Motor neuron (in vitro differentiated cells): ENCODE results near the gene MACROD2. TPM values are rescaled to one million over a fixed set of nuclear protein-coding genes. Genes with fewer than 3 reads are reported as not detected.

Source experiments
- ATAC-seq, 8 experiments: fragments of 200-7000 bp; cut with Tn5 transposase; replicated peaks in 6 of 8; 2 replicates each; pipeline ENCODE4 v1.8.0; 2021; ENCODE audit warnings: mild to moderate bottlenecking in 8 of 8, moderate library complexity in 8 of 8
- H3K27ac ChIP-seq, 2 donors: fragments of 250-450 bp; sonication (Bioruptor Pico); 2 replicates each; pipeline ENCODE4 v1.9.0; 2021; ENCODE audit warnings: antibody characterized with exemption in 2 of 2, mild to moderate bottlenecking in 2 of 2, moderate library complexity in 1 of 2
- H3K4me1 ChIP-seq, 2 donors: fragments of 250-450 bp; sonication (Bioruptor Pico); replicated peaks in 1 of 2; 2 replicates each; pipeline ENCODE4 v1.6.1; 2021; ENCODE audit warnings: antibody characterized with exemption in 2 of 2, mild to moderate bottlenecking in 2 of 2, moderate library complexity in 1 of 2
- H3K4me3 ChIP-seq, 5 donors: fragments of 250-450 bp; sonication (Bioruptor Pico); 2 replicates each; pipeline ENCODE4 v1.9.0; 2021; ENCODE audit warnings: antibody characterized with exemption in 5 of 5, mild to moderate bottlenecking in 5 of 5, moderate library complexity in 4 of 5
- WGBS, 10 experiments: fragments of 450-650 bp; shearing (Covaris generic); methylation state at CpG; one replicate each; pipeline ENCODE4 v1.0.0; 2022; 5-methylcytosine and 5-hydroxymethylcytosine counted together
- in situ Hi-C, 9 experiments: fragments of 400-800 bp; cut with MboI; loops; one replicate each; pipeline ENCODE4 v1.15.0; 2021; ENCODE audit warnings: low sequenced_read_pairs in 9 of 9, low pct_unique_long_range_greater_than_20kb in 2 of 9; ENCODE audit not compliant: unreplicated experiment in 9 of 9
- total RNA-seq, 8 experiments: library from RNA; unstranded; fragments of 300-600 nt; gene quantifications; 2 replicates each; pipeline versions ENCODE4 v1.2.3 to v1.2.4, GENCODE V29; 2022

The MACROD2 gene
- total RNA-seq, 8 experiments from 2014 or later, result 4.3 to 24.9 (median 10.4) TPM

- no peak overlapping the region for H3K27ac ChIP-seq
- H3K4me1 ChIP-seq, result no peaks in the 10 kb centered on the region
- H3K4me3 ChIP-seq, result no peak overlapping the region
- ATAC-seq, result no peak
- in situ Hi-C loops, result loop anchor here in 4 of 9 experiments (25.0 kb wide), 1 partner anchor 253 kb away; no protein-coding TSS in a partner anchor
- WGBS, 10 experiments, result 53 to 100% (median 86%) methylated on average over 1 to 5 of the region's 5 CpGs
Observed at GRCh38 chr20:14064921-14065320, 69.6 kb downstream of the MACROD2 start.

DNA sequence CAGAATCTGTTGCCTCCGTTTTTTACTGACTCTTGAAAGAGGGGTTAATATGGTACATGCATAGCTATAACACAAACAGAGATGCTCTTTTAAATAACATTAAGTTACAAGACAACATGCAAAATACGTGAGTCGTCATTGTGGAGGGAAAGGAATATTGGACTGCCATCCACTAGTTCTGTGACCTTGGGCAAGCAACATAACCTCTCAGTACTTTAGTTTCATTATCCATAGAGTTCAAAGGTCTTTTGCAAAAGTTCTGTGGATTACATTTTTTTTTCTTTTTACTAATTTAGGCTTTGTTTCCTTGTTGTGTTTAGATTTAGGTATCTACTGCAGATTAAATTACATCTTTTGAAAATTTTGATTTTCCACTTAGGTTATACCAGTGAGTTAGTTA lies 70.5 kb downstream of the MACROD2 start:
- no peaks in the 10 kb centered on the region for H3K4me1 ChIP-seq
- ATAC-seq, result no peak
- no peak overlapping the region for H3K4me3 ChIP-seq
- 67 to 100% (median 88%) methylated on average over 1 to 3 of the region's 3 CpGs for WGBS, 10 experiments
- no peak overlapping the region for H3K27ac ChIP-seq
- in situ Hi-C loops, result loop anchor here in 4 of 9 experiments (25.0 kb wide), 1 partner anchor 253 kb away; no protein-coding TSS in a partner anchor

GRCh38 chr20:14067603-14068002 lies 72.3 kb downstream of the MACROD2 start:
- no peak overlapping the region for H3K4me3 ChIP-seq
- no peaks in the 10 kb centered on the region for H3K4me1 ChIP-seq
- ATAC-seq, result peak in 5 of 8 experiments; percentile 24 to 89 (median 87)
- no peak overlapping the region for H3K27ac ChIP-seq
- in situ Hi-C loops, result loop anchor here in 4 of 9 experiments (25.0 kb wide), 1 partner anchor 255 kb away; no protein-coding TSS in a partner anchor

DNA sequence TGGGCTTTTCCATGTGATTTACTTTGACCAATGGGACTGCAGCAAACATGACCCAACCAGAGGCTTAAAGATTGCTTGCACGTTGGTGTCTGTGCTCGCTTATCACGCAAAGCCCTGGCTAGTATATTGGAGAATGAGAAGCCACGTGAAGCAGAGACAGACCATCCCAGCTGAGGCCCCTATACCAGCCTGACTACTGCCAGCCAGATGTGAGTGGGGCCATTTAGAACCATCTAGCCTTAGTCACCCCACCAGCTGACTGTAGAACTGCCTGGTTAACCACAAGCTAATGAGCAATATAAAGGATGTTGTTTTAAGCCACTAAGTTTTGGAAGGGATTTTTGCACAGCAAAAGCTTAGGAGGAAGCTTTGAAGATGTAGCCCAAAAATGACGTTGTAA lies 74.5 kb downstream of the MACROD2 start:
- H3K4me1 ChIP-seq, result no peaks in the 10 kb centered on the region
- no peak for ATAC-seq
- WGBS, 10 experiments, result 69 to 100% (median 89%) methylated on average over 2 to 5 of the region's 5 CpGs; no CpG with 5 or more reads in 3 of the 10 experiments
- H3K27ac ChIP-seq, result no peak overlapping the region
- no peak overlapping the region for H3K4me3 ChIP-seq
- in situ Hi-C loops, result loop anchor here in 4 of 9 experiments (25.0 kb wide), 1 partner anchor 257 kb away; no protein-coding TSS in a partner anchor

DNA sequence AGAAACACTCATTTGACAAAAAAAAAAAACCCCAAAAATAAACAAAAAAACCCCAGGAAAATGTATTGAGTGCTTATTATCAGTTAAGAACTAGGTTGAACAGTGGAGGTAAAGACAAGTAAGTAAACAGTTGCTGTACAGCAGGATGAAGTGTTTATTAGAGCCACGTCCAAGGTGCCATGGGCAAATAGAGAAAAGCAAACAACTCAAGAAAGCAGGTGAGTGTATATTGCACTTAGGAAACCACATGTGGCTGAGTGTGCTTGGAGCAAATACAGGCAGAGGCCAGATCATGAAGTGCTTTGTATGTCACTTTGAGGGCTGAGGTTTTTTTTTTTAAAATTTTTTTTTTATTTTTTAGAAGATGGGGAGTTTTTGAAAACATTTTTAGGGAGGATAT lies 98.3 kb downstream of the MACROD2 start:
- in situ Hi-C loops, result no loop called here
- ATAC-seq, result peak in 1 of 8 experiments; percentile 47
- H3K4me3 ChIP-seq, result no peak overlapping the region
- H3K4me1 ChIP-seq, result no peaks in the 10 kb centered on the region
- H3K27ac ChIP-seq, result no peak overlapping the region
- 17 to 83% (median 47%) methylated on average over 1 of the region's 1 CpG; no CpG with 5 or more reads in 2 of the 10 experiments for WGBS, 10 experiments

DNA sequence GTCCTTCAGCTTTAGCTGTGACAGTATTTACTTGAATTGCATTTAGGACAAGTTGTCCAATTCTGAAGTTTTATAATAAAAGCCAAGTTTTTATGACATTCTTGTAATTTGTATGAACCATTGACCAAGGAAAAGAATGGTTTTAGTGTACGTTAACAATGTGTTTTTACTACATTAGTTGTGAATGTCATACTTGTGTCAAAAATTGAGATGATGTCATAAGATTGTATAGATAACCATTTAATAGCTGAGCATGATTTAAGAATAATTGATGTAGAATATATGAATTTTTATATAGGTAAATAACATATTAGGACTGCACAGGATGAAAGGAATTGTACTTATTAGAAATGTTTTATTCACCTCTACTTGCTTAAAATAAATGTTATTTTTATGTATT lies 102.9 kb downstream of the MACROD2 start:
- no peak overlapping the region for H3K27ac ChIP-seq
- WGBS, 10 experiments, result 0 to 100% (median 83%) methylated on average over 1 of the region's 1 CpG; no CpG with 5 or more reads in 1 of the 10 experiments
- in situ Hi-C loops, result no loop called here
- no peak overlapping the region for H3K4me3 ChIP-seq
- no peak for ATAC-seq
- no peaks in the 10 kb centered on the region for H3K4me1 ChIP-seq

DNA sequence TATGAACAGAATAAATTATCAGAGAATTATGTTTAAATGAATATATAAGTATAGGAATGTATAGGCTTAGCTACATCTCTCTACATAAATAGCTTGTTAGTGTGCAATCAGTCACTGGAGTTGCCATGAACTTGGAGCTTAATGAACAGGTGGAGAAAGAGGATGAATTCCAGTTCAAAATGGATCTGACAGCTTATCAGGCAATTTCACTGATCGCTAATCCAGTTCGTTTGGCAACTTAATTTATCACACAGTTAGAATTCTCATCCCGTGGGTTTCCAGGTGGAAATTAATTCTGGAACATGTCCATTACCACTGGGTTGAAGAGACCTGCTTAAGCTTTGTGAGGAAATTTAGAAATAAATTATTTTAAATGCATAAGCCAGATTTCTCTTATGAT lies 118.1 kb downstream of the MACROD2 start:
- peaks cover 0 to 19% of the 10 kb centered on the region in 2 donors for H3K4me1 ChIP-seq
- WGBS, 10 experiments, result 8 to 80% (median 61%) methylated on average over 2 to 3 of the region's 3 CpGs
- in situ Hi-C loops, result no loop called here
- ATAC-seq, result no peak
- no peak overlapping the region for H3K4me3 ChIP-seq
- no peak overlapping the region for H3K27ac ChIP-seq

- 0 to 100% (median 59%) methylated on average over 1 to 3 of the region's 3 CpGs for WGBS, 10 experiments
- in situ Hi-C loops, result no loop called here
Observed at GRCh38 chr20:14114065-14114704, 118.9 kb downstream of the MACROD2 start.

DNA sequence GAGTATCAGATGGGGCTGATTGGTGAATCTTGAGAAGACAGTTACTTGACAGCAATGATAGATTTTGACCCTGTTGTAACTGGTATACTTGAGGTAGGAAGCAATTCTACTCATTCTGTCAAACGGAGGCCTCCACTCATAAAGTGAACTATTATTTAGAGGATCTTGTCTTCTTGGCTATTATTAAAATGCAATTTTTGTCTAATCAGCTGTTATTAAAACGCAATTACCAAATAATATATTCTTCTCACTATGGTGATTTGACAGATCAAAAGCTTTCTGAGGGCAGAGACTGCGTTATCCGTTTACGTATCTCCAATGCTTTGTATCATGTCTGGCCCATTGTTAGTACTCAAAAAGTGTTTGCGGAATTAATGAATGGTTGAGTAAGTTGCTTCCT lies 120.7 kb downstream of the MACROD2 start:
- Histone ChIP-seq H3K4me1 (peaks cover 0 to 19% of the 10 kb centered on the region in 2 donors), H3K4me3 (no peak overlapping the region), H3K27ac (no peak overlapping the region)
- 85 to 100% (median 94%) methylated on average over 1 to 6 of the region's 6 CpGs; no CpG with 5 or more reads in 1 of the 10 experiments for WGBS, 10 experiments
- in situ Hi-C loops, result no loop called here
- ATAC-seq, result no peak

More at GRCh38 chr20:14114065-14114704, 118.9 kb downstream of the MACROD2 start:
- Histone ChIP-seq H3K27ac (no peak overlapping the region), H3K4me3 (no peak overlapping the region), H3K4me1 (peaks cover 0 to 19% of the 10 kb centered on the region in 2 donors)
- peak in 5 of 8 experiments; percentile 11 to 78 (median 57) for ATAC-seq

GRCh38 chr20:14117768-14118167 lies 122.5 kb downstream of the MACROD2 start:
- peak in 3 of 8 experiments; percentile 16 to 49 (median 18) for ATAC-seq
- peaks cover 0 to 19% of the 10 kb centered on the region in 2 donors for H3K4me1 ChIP-seq
- 36 to 100% (median 91%) methylated on average over 1 to 2 of the region's 2 CpGs; no CpG with 5 or more reads in 2 of the 10 experiments for WGBS, 10 experiments
- H3K4me3 ChIP-seq, result no peak overlapping the region
- no peak overlapping the region for H3K27ac ChIP-seq
- in situ Hi-C loops, result no loop called here

GRCh38 chr20:14126856-14127255 lies 131.5 kb downstream of the MACROD2 start:
- in situ Hi-C loops, result no loop called here
- WGBS, 10 experiments, result 6 to 88% (median 59%) methylated on average over 1 to 2 of the region's 2 CpGs; no CpG with 5 or more reads in 2 of the 10 experiments
- ATAC-seq, result peak in 1 of 8 experiments; percentile 47
- no peak overlapping the region for H3K27ac ChIP-seq
- no peaks in the 10 kb centered on the region for H3K4me1 ChIP-seq
- H3K4me3 ChIP-seq, result no peak overlapping the region

DNA sequence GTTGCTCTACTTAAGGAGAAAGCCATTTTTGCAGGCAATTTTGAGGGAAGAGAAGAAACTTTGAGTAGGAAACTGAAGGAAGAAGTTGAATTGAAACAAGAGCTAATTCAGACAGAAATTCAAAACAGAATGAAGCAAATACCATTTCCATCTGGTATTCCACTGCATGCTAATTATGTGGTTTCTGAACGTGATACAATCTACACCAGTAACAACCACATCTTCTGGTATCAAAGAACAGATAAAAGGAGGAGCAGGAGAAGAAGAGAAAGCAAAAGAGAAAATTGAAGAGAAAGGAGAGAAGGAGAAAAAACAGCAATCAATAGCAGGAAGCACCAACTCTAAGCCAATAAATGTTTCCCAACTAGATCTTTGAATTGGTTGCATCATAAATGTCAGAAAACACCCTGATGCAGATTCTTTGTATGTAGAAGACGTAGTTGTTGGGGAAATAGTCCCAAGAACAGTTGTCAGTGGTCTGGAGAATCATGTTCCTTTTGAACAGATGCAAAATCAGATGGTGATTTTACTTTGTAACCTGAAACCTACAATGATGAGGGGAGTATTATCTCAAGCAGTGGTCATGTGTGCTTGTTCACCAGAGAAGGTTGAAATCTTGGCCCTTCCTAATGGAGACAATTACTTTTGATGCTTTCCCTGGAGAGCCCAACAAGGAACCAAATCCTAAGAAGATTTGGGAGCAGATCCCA lies 132.4 kb downstream of the MACROD2 start:
- WGBS, 10 experiments, result 9 to 100% (median 58%) methylated on average over 1 to 2 of the region's 2 CpGs
- Histone ChIP-seq H3K4me3 (no peak overlapping the region), H3K27ac (no peak overlapping the region), H3K4me1 (no peaks in the 10 kb centered on the region)
- in situ Hi-C loops, result no loop called here
- ATAC-seq, result peak in 2 of 8 experiments; percentile 71 to 73

DNA sequence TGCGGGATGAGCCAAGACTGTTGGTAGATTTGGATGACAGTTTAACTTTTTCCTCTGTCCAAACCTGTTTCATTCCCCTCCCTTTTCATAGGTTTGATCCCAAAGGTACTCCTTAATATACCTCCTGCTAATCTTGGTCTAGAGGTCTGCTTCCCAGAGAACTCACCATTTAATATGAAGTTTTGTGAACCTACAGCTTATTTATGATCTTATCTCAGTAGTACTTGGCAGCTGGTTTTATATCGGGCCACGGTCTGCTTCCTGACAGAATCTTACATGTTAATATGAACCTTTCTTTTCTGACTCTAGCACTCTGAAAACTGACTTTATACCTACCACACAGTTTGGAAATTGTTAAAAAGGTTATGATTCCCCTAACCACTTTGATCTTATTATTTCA lies 138.7 kb downstream of the MACROD2 start:
- 55 to 100% (median 90%) methylated on average over 1 to 3 of the region's 3 CpGs; no CpG with 5 or more reads in 3 of the 10 experiments for WGBS, 10 experiments
- no peak overlapping the region for H3K27ac ChIP-seq
- in situ Hi-C loops, result no loop called here
- H3K4me1 ChIP-seq, result no peaks in the 10 kb centered on the region
- no peak overlapping the region for H3K4me3 ChIP-seq
- ATAC-seq, result no peak
